Thyroid gland (tissue), 4 donors: ENCODE results near the gene AKT2.

Experiments
- CTCF ChIP-seq, 6 experiments: fragments of 200-600 bp in 3 of 6; fragments of 450-650 bp in 3 of 6; sonication (generic) in 3 of 6; IDR thresholded peaks; one replicate each; pipeline ENCODE4 v1.5.1; 2016 to 2019; ENCODE audit warnings: antibody characterized with exemption in 6 of 6, mild to moderate bottlenecking in 2 of 6, inconsistent platforms in 1 of 6, moderate library complexity in 1 of 6
- POLR2A ChIP-seq, 2 donors: fragments of 450-650 bp; IDR thresholded peaks; one replicate each; pipeline ENCODE4 v1.6.1; 2017; ENCODE audit warnings: antibody characterized with exemption in 2 of 2, mild to moderate bottlenecking in 2 of 2, moderate library complexity in 1 of 2

GRCh38 chr19:40249781-40250180 is 35.4 kb downstream of the AKT2 start:
- TF ChIP-seq POLR2A (IDR thresholded peaks at IDR 0.05) = no peak
- no peak for TF ChIP-seq CTCF (IDR thresholded peaks at IDR 0.05)
